Measurements from ENCODE around the gene HSD17B14. TPM values are rescaled to one million over a fixed set of nuclear protein-coding genes. Genes with fewer than 3 reads are reported as not detected.

The HSD17B14 gene
- total RNA-seq, 1 experiment from 2014 or later: 11.2 TPM

DNA sequence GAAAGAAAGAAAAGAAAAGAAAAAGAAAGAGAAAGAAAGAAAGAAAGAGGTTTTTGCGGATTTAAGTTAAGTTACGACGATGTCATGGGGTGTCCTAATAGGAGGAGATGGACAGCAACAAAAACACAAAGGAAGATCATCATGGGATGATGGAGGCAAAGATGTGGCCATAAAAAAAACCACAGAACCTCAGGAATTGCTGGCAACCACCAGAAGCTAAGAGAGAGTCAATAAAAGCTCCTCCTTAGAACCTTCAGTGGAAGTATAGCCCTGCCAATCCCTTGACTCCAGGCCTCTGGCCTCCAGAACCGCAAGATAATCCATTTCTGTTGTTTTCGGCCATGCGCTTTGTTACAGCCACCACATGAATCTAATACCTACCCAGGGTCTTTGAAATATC lies 20.6 kb upstream of the HSD17B14 start:
- H3K4me3 Mint-ChIP-seq: no peak overlapping the region

More for the DNA sequence above, 20.6 kb upstream of the HSD17B14 start:
- H4K91ac ChIP-seq (ENCODE audit: insufficient read length, low read depth, low read length): no peak overlapping the region
- H3K9me3 ChIP-seq (ENCODE audit: control insufficient read depth, low read depth, low read length): no peaks in the 10 kb centered on the region
- H3K23ac ChIP-seq (ENCODE audit: insufficient read length, low read depth, low read length): no peak overlapping the region
- no peak overlapping the region for H2BK15ac ChIP-seq (ENCODE audit: low read depth, low read length)
- no peak overlapping the region for H4K8ac ChIP-seq (replicated peaks; ENCODE audit: insufficient read length, low read depth, low read length)
- WGBS (ENCODE audit: extremely low coverage, insufficient read length, low lambda C conversion rate): 100% methylated on average over 3 of the region's 6 CpGs
- no peaks in the 10 kb centered on the region for H3K9me3 Mint-ChIP-seq
- no peak overlapping the region for H3K14ac ChIP-seq (ENCODE audit: insufficient read depth, low read length)
- no peak overlapping the region for H3K4ac ChIP-seq (ENCODE audit: low read depth, low read length)
- no peak overlapping the region for H2BK20ac ChIP-seq (ENCODE audit: low read depth, low read length, poor library complexity, severe bottlenecking)
- no peak overlapping the region for H3T11ph ChIP-seq (ENCODE audit: low read length)
- no peak overlapping the region for H2BK120ac ChIP-seq (ENCODE audit: low read depth, low read length, poor library complexity, severe bottlenecking)
- no peaks in the 10 kb centered on the region for H3K27me3 ChIP-seq (ENCODE audit: insufficient read depth, low read length)
- H2AFZ ChIP-seq (ENCODE audit: low read length): no peak overlapping the region
- H3K18ac ChIP-seq (ENCODE audit: insufficient read length, low read depth, low read length): no peak overlapping the region
- no peaks in the 10 kb centered on the region; the same call in 1 of the 2 replicates for H3K4me1 ChIP-seq (ENCODE audit: insufficient read depth, low read length)
- peaks cover 0 to 29% (median 2%) of the 10 kb centered on the region in 3 experiments; a peak in 4 of 7 replicates for H3K36me3 Mint-ChIP-seq (ENCODE audit: insufficient read depth in 1 of 3, low read depth in 3 of 3)
- no peaks in the 10 kb centered on the region for H3K27me3 Mint-ChIP-seq (ENCODE audit: low read depth)
- H2BK12ac ChIP-seq (ENCODE audit: insufficient read length, low read depth, low read length): no peak overlapping the region
- no peak for DNase-seq
- H3K56ac ChIP-seq (ENCODE audit: insufficient read length, low read depth, low read length): no peak overlapping the region
- no peak overlapping the region for H3K9ac ChIP-seq (ENCODE audit: extremely low read depth, insufficient read length, low read length)
- H2AK5ac ChIP-seq (ENCODE audit: insufficient read length, low read length): no peak overlapping the region
- H2BK5ac ChIP-seq (ENCODE audit: insufficient read length, low read length): no peak overlapping the region
- H3K4me1 Mint-ChIP-seq: peaks cover 3 to 10% of the 10 kb centered on the region in 2 experiments
- H4K5ac ChIP-seq (ENCODE audit: insufficient read length, low read depth, low read length): no peak overlapping the region
- H3K4me2 ChIP-seq (ENCODE audit: insufficient read depth, insufficient read length, low read length): no peak overlapping the region
- H3K79me1 ChIP-seq (ENCODE audit: insufficient read depth, low read depth, low read length, poor library complexity, severe bottlenecking): no peaks in the 10 kb centered on the region
- H3K23me2 ChIP-seq (ENCODE audit: insufficient read length, low read depth, low read length, poor library complexity, severe bottlenecking): no peaks in the 10 kb centered on the region
- H3K27ac Mint-ChIP-seq: no peak overlapping the region
- TF ChIP-seq, protein P1, sequence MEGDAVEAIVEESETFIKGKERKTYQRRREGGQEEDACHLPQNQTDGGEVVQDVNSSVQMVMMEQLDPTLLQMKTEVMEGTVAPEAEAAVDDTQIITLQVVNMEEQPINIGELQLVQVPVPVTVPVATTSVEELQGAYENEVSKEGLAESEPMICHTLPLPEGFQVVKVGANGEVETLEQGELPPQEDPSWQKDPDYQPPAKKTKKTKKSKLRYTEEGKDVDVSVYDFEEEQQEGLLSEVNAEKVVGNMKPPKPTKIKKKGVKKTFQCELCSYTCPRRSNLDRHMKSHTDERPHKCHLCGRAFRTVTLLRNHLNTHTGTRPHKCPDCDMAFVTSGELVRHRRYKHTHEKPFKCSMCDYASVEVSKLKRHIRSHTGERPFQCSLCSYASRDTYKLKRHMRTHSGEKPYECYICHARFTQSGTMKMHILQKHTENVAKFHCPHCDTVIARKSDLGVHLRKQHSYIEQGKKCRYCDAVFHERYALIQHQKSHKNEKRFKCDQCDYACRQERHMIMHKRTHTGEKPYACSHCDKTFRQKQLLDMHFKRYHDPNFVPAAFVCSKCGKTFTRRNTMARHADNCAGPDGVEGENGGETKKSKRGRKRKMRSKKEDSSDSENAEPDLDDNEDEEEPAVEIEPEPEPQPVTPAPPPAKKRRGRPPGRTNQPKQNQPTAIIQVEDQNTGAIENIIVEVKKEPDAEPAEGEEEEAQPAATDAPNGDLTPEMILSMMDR (conservative IDR thresholded peaks at IDR 0.05): no peak
- no peak overlapping the region for H3K27ac ChIP-seq (ENCODE audit: insufficient read length, low read depth, low read length)
- no peaks in the 10 kb centered on the region for H4K20me1 ChIP-seq (ENCODE audit: control insufficient read depth, insufficient read depth, insufficient read length)
- no peaks in the 10 kb centered on the region for H3K79me2 ChIP-seq (ENCODE audit: insufficient read depth, low read length)

Data from H9 (cell line).